ENCODE results near the gene HOXB7.
A peak's percentile ranks its signal among the peaks of the same experiment; 100 is the strongest.

The HOXB7 gene

GRCh38 chr17:48610282-48611211 is at the start of gene HOXB7:
HOXB7 (minus strand) TSS chr17:48611017; CDS start chr17:48610918, 99 bp downstream.
- DNase-seq, result peak; percentile 63

GRCh38 chr17:48655913-48656312 is 45.1 kb upstream of the HOXB7 start:
- no peak for DNase-seq

GRCh38 chr17:48649741-48650140 is 38.9 kb upstream of the HOXB7 start:
- DNase-seq, result no peak

- no peak for DNase-seq
Measured at GRCh38 chr17:48647963-48648245, 37.1 kb upstream of the HOXB7 start.

- DNase-seq, result no peak
Measured at GRCh38 chr17:48647103-48647962, 36.5 kb upstream of the HOXB7 start.

GRCh38 chr17:48646183-48647102 is 35.6 kb upstream of the HOXB7 start:
- peak; percentile 36 for DNase-seq

GRCh38 chr17:48645639-48646182 is 34.9 kb upstream of the HOXB7 start:
- DNase-seq, result no peak

- no peak for DNase-seq
Measured at GRCh38 chr17:48644910-48645557, 34.2 kb upstream of the HOXB7 start.

- no peak for DNase-seq
Measured at GRCh38 chr17:48644159-48644558, 33.3 kb upstream of the HOXB7 start.

- DNase-seq, result no peak
Measured at GRCh38 chr17:48643697-48644012, 32.8 kb upstream of the HOXB7 start.

GRCh38 chr17:48642843-48643696 is 32.3 kb upstream of the HOXB7 start:
- DNase-seq, result no peak

- DNase-seq, result no peak
Measured at GRCh38 chr17:48642059-48642842, 31.4 kb upstream of the HOXB7 start.

- DNase-seq, result no peak
Measured at GRCh38 chr17:48641541-48642058, 30.8 kb upstream of the HOXB7 start.

- DNase-seq, result no peak
Measured at GRCh38 chr17:48640858-48641180, 30.0 kb upstream of the HOXB7 start.

- DNase-seq, result no peak
Measured at GRCh38 chr17:48639982-48640857, 29.4 kb upstream of the HOXB7 start.

- no peak for DNase-seq
Measured at GRCh38 chr17:48639136-48639535, 28.3 kb upstream of the HOXB7 start.

GRCh38 chr17:48637323-48638260 is 26.8 kb upstream of the HOXB7 start:
- DNase-seq, result no peak

All from CD4-positive, alpha-beta T cell treated with Interleukin-12 subunit alpha and Interleukin-12 subunit beta, for 1 hour (primary cell).